ENCODE results near the gene HNRNPH2. TPM values are rescaled to one million over a fixed set of nuclear protein-coding genes. Genes with fewer than 3 reads are reported as not detected.
A peak's percentile ranks its signal among the peaks of the same experiment; 100 is the strongest.

HNRNPH2 gene
- total RNA-seq, 1 donor from 2014 or later: 21.5 TPM

DNA sequence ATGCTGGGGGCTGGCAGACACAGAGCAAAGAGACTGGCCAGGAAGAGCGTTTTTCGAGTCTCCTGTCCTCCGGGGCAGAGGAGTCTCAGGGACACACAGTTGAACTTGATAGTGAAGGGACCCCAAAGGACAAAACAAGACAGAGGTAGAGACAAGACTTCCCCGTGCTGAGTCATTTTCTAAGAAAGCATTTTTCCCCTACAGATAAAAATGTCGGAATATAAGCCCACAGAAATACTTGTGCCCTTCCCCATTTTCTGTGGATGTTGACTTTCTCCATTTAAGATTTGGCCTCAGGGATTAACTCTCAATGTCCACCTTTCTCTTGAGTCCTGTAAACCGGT is 21.5 kb upstream of the HNRNPH2 start:
- peaks cover 8% of the 10 kb centered on the region for H3K4me1 Mint-ChIP-seq
- H3K27me3 Mint-ChIP-seq: no peaks in the 10 kb centered on the region
- H3K9me3 Mint-ChIP-seq: no peaks in the 10 kb centered on the region
- no peak overlapping the region for H3K27ac Mint-ChIP-seq
- peaks cover 7% of the 10 kb centered on the region for H3K36me3 Mint-ChIP-seq (ENCODE audit: low read depth)
- intact Hi-C loops (cut with micrococcal nuclease): no loop called here
- no peak for DNase-seq
- H3K4me3 Mint-ChIP-seq: no peak overlapping the region

DNA sequence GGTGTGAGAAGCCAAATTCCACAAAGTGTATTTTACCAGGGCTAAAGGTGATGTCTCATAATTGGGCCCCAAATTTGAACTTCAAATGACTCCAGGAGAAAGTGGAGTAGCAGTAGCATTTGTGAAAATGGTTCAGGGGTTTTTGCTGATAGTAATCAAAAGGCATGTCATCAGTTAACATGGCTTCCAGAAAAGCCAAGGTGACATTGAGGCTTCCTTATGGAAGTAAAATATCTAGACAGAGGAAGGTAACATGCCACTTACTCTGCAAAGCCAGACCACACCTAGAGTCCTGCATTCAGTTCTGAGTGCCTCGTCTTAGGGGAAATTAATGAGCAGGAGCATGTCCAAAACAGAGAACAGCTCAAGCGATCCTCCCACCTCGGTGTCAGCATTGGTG is 19.4 kb upstream of the HNRNPH2 start:
- no peaks in the 10 kb centered on the region for H3K9me3 Mint-ChIP-seq

DNA sequence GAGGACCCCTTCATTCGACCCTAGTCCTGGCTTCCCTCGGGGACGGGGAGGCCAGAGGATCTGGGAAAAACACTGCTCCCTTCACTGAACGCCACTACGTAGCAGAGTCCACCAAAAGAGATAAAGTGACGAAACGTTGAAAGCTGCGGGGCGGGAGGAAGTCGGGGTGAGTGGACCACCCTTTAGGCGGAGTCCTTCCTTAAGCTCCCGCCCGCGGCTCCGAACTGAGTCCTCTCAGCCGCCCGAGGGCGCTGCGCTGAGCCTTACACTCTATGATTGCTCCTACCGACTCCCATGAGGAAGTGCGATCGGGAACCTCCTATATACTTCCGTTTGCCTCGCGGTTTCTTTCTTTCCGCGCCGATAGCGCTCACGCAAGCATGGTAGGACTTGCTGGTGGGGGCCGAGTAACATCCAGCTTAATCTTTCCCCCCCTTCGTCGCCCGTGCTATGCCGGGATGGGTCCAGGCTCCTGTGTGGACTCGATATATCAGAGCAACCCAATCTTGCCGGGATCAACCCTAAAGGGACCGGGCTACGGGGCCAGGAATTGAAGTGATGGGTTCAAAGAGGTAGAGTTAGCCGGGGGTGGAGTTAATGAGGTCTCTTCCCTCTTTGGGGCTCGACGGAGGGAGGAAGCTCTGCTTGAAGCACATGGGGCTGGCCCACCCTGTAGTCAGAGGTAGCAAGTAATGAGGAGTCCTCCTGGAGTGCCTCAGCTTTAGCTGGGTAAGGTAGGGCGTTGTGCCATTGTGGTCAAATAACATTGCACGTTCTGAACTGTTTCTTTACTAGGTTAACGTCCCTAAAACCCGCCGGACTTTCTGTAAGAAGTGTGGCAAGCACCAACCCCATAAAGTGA is 17.1 kb upstream of the HNRNPH2 start, which contains the start of gene RPL36A:
TSS of gene RPL36A (plus strand) at position 348 of the 862 bp plus-strand sequence. CDS start at position 381, 33 bp downstream.
- Mint-ChIP-seq H3K27me3 (no peaks in the 10 kb centered on the region), H3K4me3 (peak within 1 kb of the TSS; percentile 97)

More for the DNA sequence above, 19.4 kb upstream of the HNRNPH2 start:
- Mint-ChIP-seq H3K4me3 (no peak overlapping the region), H3K4me1 (peaks cover 8% of the 10 kb centered on the region), H3K27ac (no peak overlapping the region), H3K27me3 (no peaks in the 10 kb centered on the region), H3K36me3 (ENCODE audit: low read depth) (peaks cover 26% of the 10 kb centered on the region)
- intact Hi-C loops (cut with micrococcal nuclease): no loop called here
- DNase-seq: no peak

DNA sequence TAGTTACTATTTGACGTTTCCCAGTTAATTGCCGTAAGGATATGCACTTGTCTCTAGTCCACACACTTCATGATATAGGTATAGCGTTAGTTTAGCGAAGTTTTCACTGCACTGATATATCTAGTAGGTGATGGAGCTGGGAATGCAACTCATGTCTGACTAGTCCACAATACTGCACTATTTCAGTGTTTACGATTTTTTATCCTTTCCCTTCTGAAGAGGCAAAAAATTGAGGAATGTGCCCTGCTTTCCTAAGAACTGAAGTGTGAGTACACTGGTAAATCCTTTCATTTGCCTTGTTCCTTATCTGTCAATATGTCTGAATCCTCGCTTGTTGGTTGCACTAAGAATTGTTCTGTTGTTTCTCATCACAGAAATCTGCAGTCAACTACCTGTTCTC is 16.2 kb upstream of the HNRNPH2 start:
- DNase-seq: no peak
- peaks cover 43% of the 10 kb centered on the region for H3K36me3 Mint-ChIP-seq (ENCODE audit: low read depth)
- intact Hi-C loops (cut with micrococcal nuclease): loop anchor here (5.0 kb wide), 1 partner anchor 570 kb away; the partner anchor contains the start of gene CSTF2
- peaks cover 6% of the 10 kb centered on the region for H3K4me1 Mint-ChIP-seq
- no peaks in the 10 kb centered on the region for H3K27me3 Mint-ChIP-seq
- H3K9me3 Mint-ChIP-seq: no peaks in the 10 kb centered on the region
- H3K4me3 Mint-ChIP-seq: peak overlapping the region; percentile 97
- peak overlapping the region; percentile 98 for H3K27ac Mint-ChIP-seq

More for the DNA sequence above, 17.1 kb upstream of the HNRNPH2 start, which contains the start of gene RPL36A:
- intact Hi-C loops (cut with micrococcal nuclease): loop anchor here (1.0 to 5.0 kb wide), 3 partner anchors 16 to 569 kb away; partner anchors contain the start of genes CSTF2, GLA and TIMM8A
- Mint-ChIP-seq H3K9me3 (no peaks in the 10 kb centered on the region), H3K27ac (peak within 1 kb of the TSS; percentile 98), H3K4me1 (peaks cover 10% of the 10 kb centered on the region), H3K36me3 (ENCODE audit: low read depth) (peaks cover 41% of the 10 kb centered on the region)
- peak; percentile 94 for DNase-seq

DNA sequence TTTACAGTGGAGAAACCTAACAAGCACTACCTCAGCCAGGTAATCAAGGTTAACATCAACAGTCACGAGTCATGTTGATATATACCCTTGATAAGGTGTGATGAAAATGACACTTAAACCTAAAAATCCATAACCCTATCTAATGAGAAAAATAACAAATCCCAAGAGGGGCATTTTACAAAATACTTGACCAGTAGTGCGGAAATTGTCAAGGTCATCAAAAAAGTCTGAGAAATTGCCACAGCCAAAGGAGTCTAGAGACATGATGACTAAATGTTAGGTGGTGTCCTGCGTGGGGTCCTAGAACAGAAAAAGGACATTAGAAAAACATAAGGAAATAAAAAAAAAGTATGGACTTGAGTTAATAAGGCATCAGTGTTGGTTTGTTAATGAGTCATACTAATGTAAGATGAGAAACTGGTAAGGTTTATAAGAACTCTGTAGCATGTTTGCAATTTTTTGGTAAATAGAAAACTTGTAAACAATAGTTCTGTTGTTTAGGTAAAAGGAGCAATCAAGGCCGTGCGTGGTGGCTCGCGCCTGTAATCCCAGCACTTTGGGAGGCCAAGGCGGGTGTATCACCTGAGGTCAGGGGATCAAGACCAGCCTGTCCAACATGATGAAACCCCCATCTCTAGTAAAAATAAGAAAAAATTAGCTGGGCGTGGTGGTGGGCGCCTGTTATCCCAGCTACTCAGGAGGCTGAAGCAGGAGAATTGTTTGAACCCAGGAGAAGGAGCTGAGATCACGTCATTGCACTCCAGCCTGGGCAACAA is 14.3 kb upstream of the HNRNPH2 start:
- H3K27ac Mint-ChIP-seq: peak overlapping the region; percentile 66
- no peaks in the 10 kb centered on the region for H3K27me3 Mint-ChIP-seq
- peak overlapping the region; percentile 97 for H3K4me3 Mint-ChIP-seq
- peaks cover 45% of the 10 kb centered on the region for H3K36me3 Mint-ChIP-seq (ENCODE audit: low read depth)
- no peaks in the 10 kb centered on the region for H3K9me3 Mint-ChIP-seq
- intact Hi-C loops (cut with micrococcal nuclease): loop anchor here (5.0 kb wide), 1 partner anchor 571 kb away; the partner anchor contains the start of gene CSTF2
- peaks cover 6% of the 10 kb centered on the region for H3K4me1 Mint-ChIP-seq
- DNase-seq: no peak

DNA sequence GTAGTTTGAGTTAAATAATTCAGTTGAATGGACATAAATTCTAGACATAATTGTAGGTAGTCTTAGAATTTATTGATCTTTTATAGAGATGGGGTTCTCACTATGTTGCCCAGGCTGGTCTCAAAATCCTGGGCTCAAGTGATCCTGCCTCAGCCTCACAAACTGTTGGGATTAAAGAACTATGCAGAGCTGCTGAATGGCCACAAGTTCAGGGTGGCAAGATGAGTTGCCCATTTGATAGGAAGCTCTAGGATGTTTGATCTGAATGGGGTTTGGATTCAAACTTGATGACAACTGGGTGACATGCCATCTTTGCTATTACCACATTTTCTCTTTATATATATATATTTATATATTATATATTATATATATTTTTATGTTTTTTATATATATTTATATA is 13.7 kb upstream of the HNRNPH2 start:
- intact Hi-C loops (cut with micrococcal nuclease): loop anchor here (5.0 kb wide), 1 partner anchor 572 kb away; the partner anchor contains the start of gene CSTF2
- Mint-ChIP-seq H3K27me3 (no peaks in the 10 kb centered on the region), H3K36me3 (ENCODE audit: low read depth) (peaks cover 48% of the 10 kb centered on the region), H3K4me3 (peak overlapping the region; percentile 97), H3K4me1 (peaks cover 6% of the 10 kb centered on the region), H3K9me3 (no peaks in the 10 kb centered on the region), H3K27ac (no peak overlapping the region)
- no peak for DNase-seq

DNA sequence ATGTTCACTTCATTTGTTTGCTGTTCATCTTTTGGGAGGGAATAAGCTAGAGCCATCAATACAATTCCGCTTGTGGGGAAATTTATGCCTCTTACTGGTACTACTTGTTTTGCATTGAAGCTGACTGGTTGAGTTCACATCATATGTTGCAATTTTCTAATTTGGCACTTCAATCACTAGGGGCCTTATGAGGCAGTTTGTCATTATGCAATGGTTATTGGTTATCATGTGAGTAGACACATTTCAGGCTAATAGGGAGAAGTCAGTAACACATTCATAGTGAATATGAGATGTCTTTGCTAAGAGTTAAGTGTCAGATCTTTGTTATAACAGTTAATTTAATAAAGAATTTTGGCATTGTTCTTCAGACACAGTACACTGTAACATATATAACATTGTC is 12.2 kb upstream of the HNRNPH2 start:
- H3K27me3 Mint-ChIP-seq: no peaks in the 10 kb centered on the region
- intact Hi-C loops (cut with micrococcal nuclease): no loop called here
- no peaks in the 10 kb centered on the region for H3K9me3 Mint-ChIP-seq
- no peak for DNase-seq
- peaks cover 4% of the 10 kb centered on the region for H3K4me1 Mint-ChIP-seq
- H3K27ac Mint-ChIP-seq: peak overlapping the region; percentile 37
- H3K36me3 Mint-ChIP-seq (ENCODE audit: low read depth): peaks cover 60% of the 10 kb centered on the region
- H3K4me3 Mint-ChIP-seq: no peak overlapping the region

DNA sequence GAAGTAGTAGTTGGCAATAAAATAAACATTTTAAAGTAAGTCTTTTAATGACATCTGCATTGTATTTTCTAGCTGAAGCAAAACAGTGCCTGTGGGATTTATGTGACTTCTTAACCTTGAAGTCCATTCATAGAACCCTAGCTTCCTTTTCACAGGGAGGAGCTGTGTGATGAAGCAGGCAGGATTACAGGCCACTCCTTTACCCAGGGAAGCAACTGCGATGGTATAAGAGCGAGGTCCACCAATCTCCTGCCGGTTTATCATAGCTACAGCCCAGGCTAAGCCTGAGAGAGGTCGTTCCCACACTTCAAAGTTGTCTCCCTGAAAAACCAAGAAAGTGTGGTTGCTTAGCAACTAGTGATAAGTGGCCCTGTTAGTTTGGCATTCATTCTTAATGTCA is 10.2 kb upstream of the HNRNPH2 start:
- Mint-ChIP-seq H3K27me3 (no peaks in the 10 kb centered on the region), H3K36me3 (ENCODE audit: low read depth) (peaks cover 47% of the 10 kb centered on the region), H3K27ac (no peak overlapping the region), H3K4me1 (peaks cover 4% of the 10 kb centered on the region), H3K9me3 (no peaks in the 10 kb centered on the region), H3K4me3 (no peak overlapping the region)
- intact Hi-C loops (cut with micrococcal nuclease): no loop called here
- no peak for DNase-seq

DNA sequence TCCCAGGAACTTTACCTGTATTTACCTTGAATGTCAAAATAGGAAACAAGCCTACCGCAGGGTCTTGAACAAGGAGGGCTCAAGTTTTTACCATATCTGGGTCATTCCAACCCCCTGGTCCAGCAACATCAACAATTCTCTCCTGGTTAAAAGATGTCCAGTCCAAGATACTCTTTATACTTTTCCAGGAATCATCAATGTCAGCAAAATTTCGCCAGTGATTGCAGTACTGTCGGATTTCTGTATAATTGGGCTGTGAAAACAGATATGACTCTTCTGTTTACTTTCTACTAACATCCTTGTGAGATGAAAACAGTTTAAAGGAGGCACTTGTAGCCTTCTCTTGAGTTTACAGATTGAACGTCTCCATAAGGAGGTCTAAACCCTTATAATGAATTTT is 9.3 kb upstream of the HNRNPH2 start:
- Mint-ChIP-seq H3K27me3 (no peaks in the 10 kb centered on the region), H3K27ac (no peak overlapping the region), H3K4me3 (no peak overlapping the region), H3K4me1 (peaks cover 3% of the 10 kb centered on the region), H3K9me3 (no peaks in the 10 kb centered on the region), H3K36me3 (ENCODE audit: low read depth) (peaks cover 41% of the 10 kb centered on the region)
- DNase-seq: no peak
- intact Hi-C loops (cut with micrococcal nuclease): no loop called here

DNA sequence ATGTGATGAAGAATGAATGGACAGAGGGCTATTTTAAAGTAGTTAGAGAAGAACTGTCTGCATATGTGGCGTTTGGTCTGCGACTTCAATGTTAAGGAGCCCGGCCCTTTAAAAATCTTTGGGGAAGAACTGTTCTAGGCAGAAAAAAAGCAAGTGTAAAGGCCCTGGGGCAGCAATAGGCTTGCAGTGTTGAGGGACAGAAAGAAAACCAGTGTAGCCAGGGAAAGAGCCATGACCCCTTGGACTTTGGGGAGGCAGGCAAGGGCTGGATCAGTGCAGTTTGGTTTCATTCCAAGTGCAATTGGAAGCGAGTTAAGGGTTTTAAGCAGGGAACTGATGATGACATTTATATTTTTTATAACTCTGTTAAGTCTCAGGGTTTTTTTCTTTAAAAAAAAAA is 8.2 kb upstream of the HNRNPH2 start:
- Mint-ChIP-seq H3K27ac (no peak overlapping the region), H3K4me1 (peaks cover 2% of the 10 kb centered on the region), H3K9me3 (no peaks in the 10 kb centered on the region), H3K27me3 (no peaks in the 10 kb centered on the region), H3K4me3 (no peak overlapping the region), H3K36me3 (ENCODE audit: low read depth) (peaks cover 40% of the 10 kb centered on the region)
- intact Hi-C loops (cut with micrococcal nuclease): no loop called here
- no peak for DNase-seq

DNA sequence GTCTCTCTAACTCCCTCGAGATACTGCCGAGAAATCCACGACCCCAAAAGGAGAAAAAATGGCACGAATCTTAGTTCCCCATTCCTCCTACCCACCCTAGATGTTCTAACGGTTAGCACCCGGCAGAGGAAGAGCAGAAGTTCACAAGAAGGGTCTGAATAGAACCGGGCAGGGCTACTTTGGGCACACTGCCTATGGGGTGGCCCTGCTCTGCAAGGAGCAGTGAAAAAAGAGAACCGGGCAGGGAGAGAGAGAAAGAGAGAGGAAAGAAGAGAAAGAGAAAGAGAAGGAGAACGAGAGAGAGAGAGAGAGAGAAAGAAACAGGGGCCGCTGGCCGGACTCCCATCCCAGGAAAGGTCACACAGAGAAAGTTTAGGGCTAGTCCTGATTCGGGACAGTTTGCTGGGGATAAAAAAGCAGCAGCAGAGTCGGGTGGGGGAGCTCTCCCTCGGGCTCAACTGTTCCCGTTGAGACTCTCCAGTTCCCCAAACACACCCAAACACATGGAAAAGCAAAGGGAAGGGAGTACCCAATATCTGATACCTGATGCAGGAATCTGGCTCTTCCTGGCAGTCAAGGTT is 765 bp upstream of the HNRNPH2 start:
- H3K4me1 Mint-ChIP-seq: peaks cover 14% of the 10 kb centered on the region
- peak overlapping the region; percentile 98 for H3K27ac Mint-ChIP-seq
- H3K9me3 Mint-ChIP-seq: no peaks in the 10 kb centered on the region
- DNase-seq: peak; percentile 60
- peaks cover 2% of the 10 kb centered on the region for H3K27me3 Mint-ChIP-seq
- peaks cover 25% of the 10 kb centered on the region for H3K36me3 Mint-ChIP-seq (ENCODE audit: low read depth)
- H3K4me3 Mint-ChIP-seq: peak overlapping the region; percentile 100
- intact Hi-C loops (cut with micrococcal nuclease): loop anchor here (1.0 to 5.0 kb wide), 4 partner anchors 17 to 575 kb away; partner anchors contain the start of genes CENPI and TIMM8A

DNA sequence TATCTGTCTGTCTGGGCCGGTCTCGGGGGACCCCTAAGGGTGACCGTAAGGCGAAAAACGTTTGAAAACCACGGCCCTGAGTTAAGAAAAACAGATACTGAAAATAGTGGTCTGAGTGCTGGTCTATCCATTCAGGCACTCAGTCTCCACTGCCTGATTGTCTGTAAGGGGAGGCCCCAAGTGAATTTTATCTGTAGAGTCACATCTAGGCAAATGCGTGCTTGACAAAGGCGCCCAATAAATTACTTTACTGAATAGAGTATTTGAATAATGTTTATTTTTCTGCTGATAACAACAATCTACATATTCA is 465 bp downstream of the HNRNPH2 start:
- intact Hi-C loops (cut with micrococcal nuclease): loop anchor here (5.0 kb wide), 3 partner anchors 61 to 576 kb away; partner anchors contain the start of genes CENPI and TIMM8A

DNA sequence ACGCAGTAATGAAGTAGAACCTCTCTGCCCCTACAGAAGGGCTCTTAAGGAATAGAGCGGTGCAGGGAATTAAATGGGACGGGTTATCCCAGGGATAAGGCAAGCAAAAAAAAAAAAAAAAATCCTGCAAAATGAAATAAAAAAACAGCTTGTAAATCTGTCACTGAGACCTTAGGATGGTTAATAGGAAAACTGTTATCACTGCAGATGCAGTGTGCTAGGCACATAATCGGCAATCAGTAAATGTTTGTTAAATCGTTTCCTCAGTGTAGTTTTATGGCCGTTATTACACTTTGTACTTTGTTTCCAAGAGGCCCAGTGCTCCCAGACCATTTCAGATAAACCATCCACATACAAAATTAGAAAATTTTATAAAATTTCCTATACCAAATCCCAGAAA is 1.0 kb downstream of the HNRNPH2 start:
- peaks cover 22% of the 10 kb centered on the region for H3K4me1 Mint-ChIP-seq
- peak overlapping the region; percentile 79 for H3K4me3 Mint-ChIP-seq
- peak overlapping the region; percentile 80 for H3K27ac Mint-ChIP-seq
- H3K36me3 Mint-ChIP-seq (ENCODE audit: low read depth): peaks cover 26% of the 10 kb centered on the region
- H3K9me3 Mint-ChIP-seq: no peaks in the 10 kb centered on the region
- intact Hi-C loops (cut with micrococcal nuclease): loop anchor here (5.0 kb wide), 3 partner anchors 62 to 577 kb away; partner anchors contain the start of genes CENPI and TIMM8A
- H3K27me3 Mint-ChIP-seq: peaks cover 2% of the 10 kb centered on the region
- DNase-seq: no peak

More for the DNA sequence above, 465 bp downstream of the HNRNPH2 start:
- DNase-seq: no peak
- Mint-ChIP-seq H3K9me3 (no peaks in the 10 kb centered on the region), H3K27ac (peak overlapping the region; percentile 98), H3K27me3 (peaks cover 2% of the 10 kb centered on the region), H3K4me3 (peak overlapping the region; percentile 100), H3K36me3 (ENCODE audit: low read depth) (peaks cover 29% of the 10 kb centered on the region), H3K4me1 (peaks cover 22% of the 10 kb centered on the region)

Data from activated CD4-positive, alpha-beta T cell treated with anti-CD3 and anti-CD28 coated beads, Interleukin-2, amount 10 ng/mL, durations not matched to agents 24 days and 14 days (primary cell).